NCI-H146 treated with DMSO at 0.1 percent for 48 hours (cell line): ENCODE measurements around the gene STARD3NL.

Experiments
- DNase-seq: peaks from one replicate; lab custom pipeline; 2025; ENCODE audit not compliant: unreplicated experiment; lab: John Stamatoyannopoulos, UW

The STARD3NL gene

GRCh38 chr7:38182450-38182849 lies 4.4 kb downstream of the STARD3NL start:
- no peak for DNase-seq

GRCh38 chr7:38185395-38186307 lies 7.6 kb downstream of the STARD3NL start:
- DNase-seq: no peak

GRCh38 chr7:38186593-38187314 lies 8.7 kb downstream of the STARD3NL start:
- no peak for DNase-seq

- no peak for DNase-seq
Measured at GRCh38 chr7:38187794-38188440, 9.9 kb downstream of the STARD3NL start.

GRCh38 chr7:38189231-38189938 lies 11.3 kb downstream of the STARD3NL start:
- no peak for DNase-seq

- DNase-seq: no peak
Measured at GRCh38 chr7:38190011-38190410, 12.0 kb downstream of the STARD3NL start.

GRCh38 chr7:38191791-38192190 lies 13.7 kb downstream of the STARD3NL start:
- DNase-seq: no peak

- DNase-seq: no peak
Measured at GRCh38 chr7:38192327-38192726, 14.3 kb downstream of the STARD3NL start.

- no peak for DNase-seq
Measured at GRCh38 chr7:38195804-38196595, 18.0 kb downstream of the STARD3NL start.

- no peak for DNase-seq
Measured at GRCh38 chr7:38198366-38198765, 20.3 kb downstream of the STARD3NL start.

- DNase-seq: no peak
Measured at GRCh38 chr7:38199154-38199553, 21.1 kb downstream of the STARD3NL start.

- DNase-seq: no peak
Measured at GRCh38 chr7:38199782-38200181, 21.7 kb downstream of the STARD3NL start.

GRCh38 chr7:38206071-38206470 lies 28.0 kb downstream of the STARD3NL start:
- no peak for DNase-seq

GRCh38 chr7:38207843-38208242 lies 29.8 kb downstream of the STARD3NL start:
- no peak for DNase-seq

- no peak for DNase-seq
Measured at GRCh38 chr7:38211486-38211885, 33.4 kb downstream of the STARD3NL start.

GRCh38 chr7:38211940-38212339 lies 33.9 kb downstream of the STARD3NL start:
- DNase-seq: no peak

- no peak for DNase-seq
Measured at GRCh38 chr7:38215115-38215514, 37.1 kb downstream of the STARD3NL start.

- DNase-seq: peak; percentile 13
Measured at GRCh38 chr7:38215735-38216670, 38.0 kb downstream of the STARD3NL start.

- no peak for DNase-seq
Measured at GRCh38 chr7:38217672-38218071, 39.6 kb downstream of the STARD3NL start.
